ENCODE data around the gene MS4A6A. TPM values are rescaled to one million over a fixed set of nuclear protein-coding genes. Genes with fewer than 3 reads are reported as not detected.
A peak's percentile ranks its signal among the peaks of the same experiment; 100 is the strongest.
"Not testable (repeated sequence)": the region's sequence is repeated elsewhere in the genome, so short reads cannot be mapped to it uniquely, and the experiment has no call there.

MS4A6A gene
- total RNA-seq, 1 experiment from 2014 or later: not detected

GRCh38 chr11:60130496-60130895, 52.4 kb downstream of the MS4A6A start:
- DNase-seq (ENCODE audit: extremely low read depth, low read depth): peak; percentile 13

DNA sequence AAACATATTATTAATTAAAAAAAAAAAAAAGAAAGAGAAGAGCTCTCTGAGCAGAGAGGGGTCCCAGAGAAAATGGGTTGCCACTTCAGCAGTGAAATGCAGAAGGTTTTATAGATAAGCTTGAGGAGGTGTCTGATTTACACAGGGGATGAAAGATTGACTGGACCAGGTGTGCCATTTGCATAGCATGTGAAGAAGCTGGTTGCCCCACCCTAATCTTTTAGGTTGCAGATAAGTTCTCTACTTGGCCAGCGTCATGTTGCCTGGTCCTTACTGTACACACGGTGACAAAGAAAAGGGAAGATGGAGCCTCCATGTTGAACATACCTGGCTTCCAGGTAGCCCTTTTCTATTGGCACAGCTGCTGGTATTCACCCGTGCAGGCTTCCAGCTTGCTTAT, 53.0 kb downstream of the MS4A6A start:
- no peak for DNase-seq (ENCODE audit: extremely low read depth, low read depth)

DNA sequence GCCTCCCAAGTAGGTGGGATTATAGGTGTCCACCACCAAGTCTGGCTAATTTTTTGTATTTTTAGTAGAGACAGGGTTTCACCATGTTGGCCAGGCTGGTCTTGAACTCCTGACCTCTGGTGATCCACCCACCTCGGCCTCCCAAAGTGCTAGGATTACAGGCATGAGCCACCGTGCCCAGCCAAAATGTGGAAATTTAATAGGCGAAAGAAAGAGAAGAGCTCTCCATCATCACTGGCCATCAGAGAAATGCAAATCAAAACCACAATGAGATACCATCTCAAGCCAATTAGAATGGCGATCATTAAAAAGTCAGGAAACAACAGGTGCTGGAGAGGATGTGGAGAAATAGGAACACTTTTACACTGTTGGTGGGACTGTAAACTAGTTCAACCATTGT, 54.0 kb downstream of the MS4A6A start:
- not testable (repeated sequence) for DNase-seq (ENCODE audit: extremely low read depth, low read depth)

DNA sequence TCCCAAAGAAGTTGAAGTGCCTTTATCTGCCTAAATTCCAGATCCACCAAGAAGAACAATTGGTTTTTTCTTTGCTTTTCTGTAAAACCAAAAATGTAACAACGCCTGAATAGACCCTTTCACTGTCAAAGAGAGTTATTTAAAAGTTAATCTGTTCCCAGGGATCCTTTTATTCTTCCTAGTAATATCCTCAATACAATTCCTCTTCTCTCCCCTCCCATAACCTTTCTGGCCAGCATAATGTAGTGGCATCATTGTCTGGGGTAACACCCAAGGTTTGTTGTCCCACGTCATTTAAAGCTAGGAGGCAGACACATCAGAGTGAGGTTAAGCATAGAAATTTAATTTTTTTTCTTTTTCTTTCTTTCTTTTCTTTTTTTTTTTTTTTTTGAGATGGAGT, 54.5 kb downstream of the MS4A6A start:
- no peak for DNase-seq (ENCODE audit: extremely low read depth, low read depth)

DNA sequence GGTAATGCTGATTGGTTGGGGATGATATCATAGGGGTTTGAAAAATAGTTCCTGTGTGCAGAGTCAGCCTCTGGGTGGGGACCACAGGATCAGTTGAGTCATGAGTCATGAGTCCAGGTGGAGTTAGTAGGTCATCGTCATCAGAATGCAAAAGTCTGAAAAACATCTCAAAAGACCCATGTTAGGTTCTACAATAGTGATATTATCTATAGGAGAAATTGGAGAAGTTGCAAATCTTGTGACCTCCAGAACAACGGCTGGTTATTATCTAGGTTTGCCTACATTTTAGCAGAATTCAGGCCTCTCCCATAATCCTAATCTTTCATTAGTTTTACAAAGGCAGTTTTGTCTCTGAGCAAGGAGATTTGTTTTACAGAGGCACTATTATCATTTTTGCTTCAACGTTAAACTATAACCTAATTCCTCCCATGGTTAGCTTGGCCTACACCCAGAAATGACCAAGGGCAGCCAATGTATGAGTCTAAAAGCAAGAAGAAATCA, 55.5 kb downstream of the MS4A6A start:
- no peak for DNase-seq (ENCODE audit: extremely low read depth, low read depth)

DNA sequence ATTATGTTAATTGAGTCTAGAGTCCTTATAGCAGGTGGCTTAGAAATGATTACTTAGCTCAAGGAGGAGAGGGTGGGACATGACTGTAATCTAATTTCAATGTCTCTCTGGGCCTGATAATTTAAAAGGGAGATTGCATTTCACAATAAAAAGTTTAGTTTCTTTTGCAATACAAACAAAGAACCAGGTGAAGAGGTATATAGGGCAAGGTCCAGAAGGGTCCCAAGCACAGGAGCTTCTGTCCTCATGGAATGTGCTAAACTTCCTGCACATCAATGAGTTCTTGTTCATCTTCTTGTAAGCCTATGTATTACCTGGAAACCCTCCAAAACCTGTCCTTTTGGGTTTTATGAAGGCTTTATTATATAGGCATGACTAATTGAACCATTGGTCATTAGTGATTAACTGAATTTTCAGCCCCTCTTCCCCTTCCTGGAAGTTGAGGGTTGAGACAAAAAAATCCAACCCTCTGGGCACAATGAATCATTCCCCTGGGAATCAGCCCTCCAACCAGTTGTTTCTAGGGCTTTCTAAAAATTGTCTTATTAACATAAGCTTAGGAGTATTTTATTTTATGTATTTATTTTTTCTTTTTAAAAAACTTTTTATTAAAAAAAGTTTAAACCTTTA, 56.8 kb downstream of the MS4A6A start:
- DNase-seq (ENCODE audit: extremely low read depth, low read depth): no peak

DNA sequence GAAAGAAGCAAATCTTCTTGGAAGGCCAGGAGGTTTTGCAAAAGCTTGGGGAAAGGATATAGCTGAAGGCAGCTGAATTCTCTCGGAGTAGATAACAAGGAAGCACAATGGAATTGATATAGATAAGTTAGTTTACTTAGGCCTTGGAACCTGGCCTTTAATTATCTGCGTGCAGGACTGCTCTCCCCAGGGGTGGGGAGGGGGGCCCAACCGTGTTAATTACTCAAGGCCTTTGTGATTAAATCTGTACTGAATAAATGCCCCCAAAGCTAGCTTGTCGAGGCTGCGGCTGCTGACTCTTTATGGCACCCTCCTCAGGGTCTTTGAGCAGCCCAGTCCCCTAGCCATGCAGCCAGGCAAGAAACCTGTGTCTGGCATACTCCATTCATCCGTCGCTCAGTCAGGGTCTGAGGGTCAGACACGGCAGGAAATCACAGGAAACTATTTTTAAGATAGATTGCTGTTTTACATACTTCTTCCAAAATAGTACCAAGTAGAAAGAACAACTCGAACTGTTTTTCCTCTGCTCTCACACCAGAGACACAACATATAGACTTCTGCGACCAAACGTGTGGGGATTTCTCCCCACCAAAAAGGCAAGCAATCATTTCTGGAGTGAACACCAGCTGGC, 58.0 kb downstream of the MS4A6A start:
- DNase-seq (ENCODE audit: extremely low read depth, low read depth): no peak

Small RNA genes lying within 50 kb of the gene (small RNA-seq; reads per million reads assigned to genes)
- 0 reads per million in 2 experiments for gene MIR6503

Other genes with a start within 250 kb of the MS4A6A start
- not detected in 2 replicates for gene OOSP1, start 244.7 kb downstream of the MS4A6A start, total RNA-seq (2014; rRNA removed; shearing (Covaris generic))
- gene OOSP4A, start 219.1 kb downstream of the MS4A6A start, total RNA-seq (2014; rRNA removed; shearing (Covaris generic)): not detected in 2 replicates
- not detected in 2 replicates for gene OOSP4B, start 165.9 kb downstream of the MS4A6A start, total RNA-seq (2014; rRNA removed; shearing (Covaris generic))
- not detected in 2 replicates for gene OOSP2, start 142.7 kb downstream of the MS4A6A start, total RNA-seq (2014; rRNA removed; shearing (Covaris generic))
- gene MS4A3, start 126.4 kb downstream of the MS4A6A start, total RNA-seq (2014; rRNA removed; shearing (Covaris generic)): not detected in 2 replicates
- not detected in 2 replicates for gene MS4A2, start 94.4 kb downstream of the MS4A6A start, total RNA-seq (2014; rRNA removed; shearing (Covaris generic))
- gene MS4A4E, start 60.1 kb upstream of the MS4A6A start, total RNA-seq (2014; rRNA removed; shearing (Covaris generic)): not detected in 2 replicates
- not detected in 2 replicates for gene MS4A4A, start 97.6 kb upstream of the MS4A6A start, total RNA-seq (2014; rRNA removed; shearing (Covaris generic))
- gene MS4A6E, start 144.2 kb upstream of the MS4A6A start, total RNA-seq (2014; rRNA removed; shearing (Covaris generic)): not detected in 2 replicates
- not detected in 2 replicates for gene MS4A7, start 195.4 kb upstream of the MS4A6A start, total RNA-seq (2014; rRNA removed; shearing (Covaris generic))
- gene MS4A14, start 213.4 kb upstream of the MS4A6A start, total RNA-seq (2014; rRNA removed; shearing (Covaris generic)): not detected in 2 replicates
- gene MS4A5, start 246.5 kb upstream of the MS4A6A start, total RNA-seq (2014; rRNA removed; shearing (Covaris generic)): not detected in 2 replicates

All from NCI-H460 (cell line).